ENCODE data around the gene GPR158. TPM values are rescaled to one million over a fixed set of nuclear protein-coding genes. Genes with fewer than 3 reads are reported as not detected.

Gene GPR158
- total and polyA plus RNA-seq, 4 donors = 0.03 to 0.08 TPM; not detected in 2

GRCh38 chr10:25177093-25177753 is 2.4 kb downstream of the GPR158 start:
- 30% methylated on average over 2 of the region's 2 CpGs for WGBS
- no peak overlapping the region for H3K9ac ChIP-seq (ENCODE audit: low read depth in 1 of 2, low read length in 2 of 2)
- no peak overlapping the region for H3K27ac ChIP-seq (ENCODE audit: low read depth in 1 of 2, low read length in 2 of 2)
- H3K4me3 ChIP-seq (ENCODE audit: low read depth in 1 of 3, low read length in 3 of 3) = no peak overlapping the region
- H3K9me3 ChIP-seq (ENCODE audit: control insufficient read depth in 4 of 4, low read length in 3 of 4) = no peaks in the 10 kb centered on the region
- peaks cover 2 to 15% (median 9%) of the 10 kb centered on the region in 4 donors for H3K27me3 ChIP-seq (ENCODE audit: control insufficient read depth in 4 of 4, insufficient read depth in 4 of 4, low read length in 3 of 4)
- H3K4me1 ChIP-seq (ENCODE audit: control insufficient read depth in 4 of 4, insufficient read depth in 4 of 4, low read length in 3 of 4) = peaks cover 9 to 27% (median 13%) of the 10 kb centered on the region in 4 donors
- H3K36me3 ChIP-seq (ENCODE audit: control insufficient read depth in 4 of 4, insufficient read depth in 3 of 4, low read depth in 1 of 4, low read length in 3 of 4) = no peaks in the 10 kb centered on the region
- no peak for DNase-seq (ENCODE audit: low spot score)
- no peak for TF ChIP-seq TAF1 (conservative IDR thresholded peaks at IDR 0.05)
- TF ChIP-seq GABPA (IDR thresholded peaks at IDR 0.05 in 1 of 2, conservative IDR thresholded peaks at IDR 0.05 in 1 of 2) = no peak
- no peak for TF ChIP-seq YY1 (IDR thresholded peaks at IDR 0.05)
- no peak for TF ChIP-seq FOXA2 (IDR thresholded peaks at IDR 0.05)
- no peak for TF ChIP-seq FOXA1 (IDR thresholded peaks at IDR 0.05)
- no peak for TF ChIP-seq SP1 (IDR thresholded peaks at IDR 0.05)
- TF ChIP-seq, protein P1, sequence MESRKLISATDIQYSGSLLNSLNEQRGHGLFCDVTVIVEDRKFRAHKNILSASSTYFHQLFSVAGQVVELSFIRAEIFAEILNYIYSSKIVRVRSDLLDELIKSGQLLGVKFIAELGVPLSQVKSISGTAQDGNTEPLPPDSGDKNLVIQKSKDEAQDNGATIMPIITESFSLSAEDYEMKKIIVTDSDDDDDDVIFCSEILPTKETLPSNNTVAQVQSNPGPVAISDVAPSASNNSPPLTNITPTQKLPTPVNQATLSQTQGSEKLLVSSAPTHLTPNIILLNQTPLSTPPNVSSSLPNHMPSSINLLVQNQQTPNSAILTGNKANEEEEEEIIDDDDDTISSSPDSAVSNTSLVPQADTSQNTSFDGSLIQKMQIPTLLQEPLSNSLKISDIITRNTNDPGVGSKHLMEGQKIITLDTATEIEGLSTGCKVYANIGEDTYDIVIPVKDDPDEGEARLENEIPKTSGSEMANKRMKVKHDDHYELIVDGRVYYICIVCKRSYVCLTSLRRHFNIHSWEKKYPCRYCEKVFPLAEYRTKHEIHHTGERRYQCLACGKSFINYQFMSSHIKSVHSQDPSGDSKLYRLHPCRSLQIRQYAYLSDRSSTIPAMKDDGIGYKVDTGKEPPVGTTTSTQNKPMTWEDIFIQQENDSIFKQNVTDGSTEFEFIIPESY (IDR thresholded peaks at IDR 0.05) = no peak
- TF ChIP-seq HNF4A (conservative IDR thresholded peaks at IDR 0.05) = no peak
- no peak for TF ChIP-seq RAD21 (IDR thresholded peaks at IDR 0.05)
- no peak for TF ChIP-seq HNF4G (IDR thresholded peaks at IDR 0.05)
- no peak for TF ChIP-seq CTCF (IDR thresholded peaks at IDR 0.05; ENCODE audit: low read depth, low read length, missing input control)
- no peak for TF ChIP-seq ATF3 (IDR thresholded peaks at IDR 0.05)
- TF ChIP-seq EGR1 (IDR thresholded peaks at IDR 0.05; ENCODE audit: low read depth in 2 of 2) = no peak
- TF ChIP-seq, protein P2, sequence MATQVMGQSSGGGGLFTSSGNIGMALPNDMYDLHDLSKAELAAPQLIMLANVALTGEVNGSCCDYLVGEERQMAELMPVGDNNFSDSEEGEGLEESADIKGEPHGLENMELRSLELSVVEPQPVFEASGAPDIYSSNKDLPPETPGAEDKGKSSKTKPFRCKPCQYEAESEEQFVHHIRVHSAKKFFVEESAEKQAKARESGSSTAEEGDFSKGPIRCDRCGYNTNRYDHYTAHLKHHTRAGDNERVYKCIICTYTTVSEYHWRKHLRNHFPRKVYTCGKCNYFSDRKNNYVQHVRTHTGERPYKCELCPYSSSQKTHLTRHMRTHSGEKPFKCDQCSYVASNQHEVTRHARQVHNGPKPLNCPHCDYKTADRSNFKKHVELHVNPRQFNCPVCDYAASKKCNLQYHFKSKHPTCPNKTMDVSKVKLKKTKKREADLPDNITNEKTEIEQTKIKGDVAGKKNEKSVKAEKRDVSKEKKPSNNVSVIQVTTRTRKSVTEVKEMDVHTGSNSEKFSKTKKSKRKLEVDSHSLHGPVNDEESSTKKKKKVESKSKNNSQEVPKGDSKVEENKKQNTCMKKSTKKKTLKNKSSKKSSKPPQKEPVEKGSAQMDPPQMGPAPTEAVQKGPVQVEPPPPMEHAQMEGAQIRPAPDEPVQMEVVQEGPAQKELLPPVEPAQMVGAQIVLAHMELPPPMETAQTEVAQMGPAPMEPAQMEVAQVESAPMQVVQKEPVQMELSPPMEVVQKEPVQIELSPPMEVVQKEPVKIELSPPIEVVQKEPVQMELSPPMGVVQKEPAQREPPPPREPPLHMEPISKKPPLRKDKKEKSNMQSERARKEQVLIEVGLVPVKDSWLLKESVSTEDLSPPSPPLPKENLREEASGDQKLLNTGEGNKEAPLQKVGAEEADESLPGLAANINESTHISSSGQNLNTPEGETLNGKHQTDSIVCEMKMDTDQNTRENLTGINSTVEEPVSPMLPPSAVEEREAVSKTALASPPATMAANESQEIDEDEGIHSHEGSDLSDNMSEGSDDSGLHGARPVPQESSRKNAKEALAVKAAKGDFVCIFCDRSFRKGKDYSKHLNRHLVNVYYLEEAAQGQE (IDR thresholded peaks at IDR 0.05) = no peak
- no peak for TF ChIP-seq JUND (IDR thresholded peaks at IDR 0.05)
- TF ChIP-seq MAX (IDR thresholded peaks at IDR 0.05) = no peak
- TF ChIP-seq NR2F2 (IDR thresholded peaks at IDR 0.05) = no peak
- TF ChIP-seq RXRA (IDR thresholded peaks at IDR 0.05) = no peak
